Measurements from ENCODE around the gene S100P.

GRCh38 chr4:6720202-6720699, 26.6 kb downstream of the S100P start:
- TF ChIP-seq CTCF (conservative IDR thresholded peaks at IDR 0.05; ENCODE audit: low read length): peak; percentile 94
- no peak for TF ChIP-seq EZH2phosphoT487 (IDR thresholded peaks at IDR 0.05; ENCODE audit: borderline replicate concordance)

Data from Loucy (cell line).